ENCODE measurements around the gene PFKFB2. TPM values are rescaled to one million over a fixed set of nuclear protein-coding genes. Genes with fewer than 3 reads are reported as not detected.

The PFKFB2 gene
- total and polyA plus RNA-seq, 4 donors: 1.5 to 5.9 (median 3.0) TPM

DNA sequence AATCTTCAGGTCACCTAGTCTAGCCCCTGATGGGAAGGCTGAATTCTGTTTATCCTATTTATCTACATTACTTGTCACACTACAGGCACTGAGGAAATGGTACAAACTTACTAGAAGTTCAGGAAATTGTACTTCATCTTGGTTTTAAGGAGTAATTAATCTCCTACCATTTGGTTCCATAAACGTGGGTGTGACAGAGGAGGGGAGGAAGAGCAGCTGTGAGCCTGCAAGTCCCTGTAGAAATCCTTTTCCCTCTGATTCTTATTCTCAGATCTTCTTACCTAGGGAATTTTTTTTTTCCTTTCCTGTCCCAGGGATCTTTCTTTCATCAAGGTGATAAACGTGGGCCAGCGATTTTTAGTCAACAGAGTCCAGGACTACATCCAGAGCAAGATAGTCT is 14.1 kb downstream of the PFKFB2 start:
- no peak overlapping the region for H3K9ac ChIP-seq (ENCODE audit: low read depth in 1 of 2, low read length in 2 of 2)
- no peak overlapping the region for H3K27ac ChIP-seq (ENCODE audit: low read depth in 1 of 2, low read length in 2 of 2)
- WGBS: 73% methylated on average over 3 of the region's 3 CpGs

DNA sequence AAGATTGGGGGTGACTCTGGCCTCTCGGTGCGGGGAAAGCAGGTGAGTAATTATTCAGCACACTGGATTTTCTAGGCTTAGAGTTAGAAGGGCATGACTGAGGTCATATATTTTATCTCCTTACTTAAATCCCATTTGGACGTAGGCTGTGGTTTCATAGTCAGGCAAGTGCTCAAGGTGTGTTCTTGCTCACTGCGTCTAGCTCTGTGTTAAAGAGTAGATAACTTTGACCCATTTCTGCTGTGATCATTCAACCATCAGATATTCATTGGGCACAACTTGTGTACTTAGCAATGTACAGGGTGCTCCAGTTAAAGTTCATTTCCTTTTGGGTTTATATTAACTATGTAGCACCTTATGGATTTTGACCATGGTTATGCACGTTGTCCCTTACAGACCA is 14.6 kb downstream of the PFKFB2 start:
- no peak for TF ChIP-seq FOXA2 (IDR thresholded peaks at IDR 0.05)
- H3K27ac ChIP-seq (ENCODE audit: low read depth in 1 of 2, low read length in 2 of 2): no peak overlapping the region
- no peaks in the 10 kb centered on the region for H3K4me1 ChIP-seq (ENCODE audit: control insufficient read depth in 4 of 4, insufficient read depth in 4 of 4, low read length in 3 of 4)
- peak; percentile 26 for DNase-seq (ENCODE audit: low spot score)
- no peak overlapping the region for H3K4me3 ChIP-seq (ENCODE audit: low read depth in 1 of 3, low read length in 3 of 3)
- peaks cover 0 to 50% (median 27%) of the 10 kb centered on the region in 4 donors for H3K36me3 ChIP-seq (ENCODE audit: control insufficient read depth in 4 of 4, insufficient read depth in 3 of 4, low read depth in 1 of 4, low read length in 3 of 4)
- 86% methylated on average over 5 of the region's 5 CpGs for WGBS
- no peaks in the 10 kb centered on the region for H3K9me3 ChIP-seq (ENCODE audit: control insufficient read depth in 4 of 4, low read length in 3 of 4)
- H3K9ac ChIP-seq (ENCODE audit: low read depth in 1 of 2, low read length in 2 of 2): no peak overlapping the region
- no peaks in the 10 kb centered on the region for H3K27me3 ChIP-seq (ENCODE audit: control insufficient read depth in 4 of 4, insufficient read depth in 4 of 4, low read length in 3 of 4)

More for the DNA sequence above, 14.1 kb downstream of the PFKFB2 start:
- Histone ChIP-seq H3K27me3 (ENCODE audit: control insufficient read depth in 4 of 4, insufficient read depth in 4 of 4, low read length in 3 of 4) (no peaks in the 10 kb centered on the region), H3K4me3 (ENCODE audit: low read depth in 1 of 3, low read length in 3 of 3) (no peak overlapping the region), H3K4me1 (ENCODE audit: control insufficient read depth in 4 of 4, insufficient read depth in 4 of 4, low read length in 3 of 4) (no peaks in the 10 kb centered on the region), H3K36me3 (ENCODE audit: control insufficient read depth in 4 of 4, insufficient read depth in 3 of 4, low read depth in 1 of 4, low read length in 3 of 4) (peaks cover 0 to 50% (median 31%) of the 10 kb centered on the region in 4 donors), H3K9me3 (ENCODE audit: control insufficient read depth in 4 of 4, low read length in 3 of 4) (no peaks in the 10 kb centered on the region)
- no peak for DNase-seq (ENCODE audit: low spot score)
- no peak for TF ChIP-seq TAF1 (conservative IDR thresholded peaks at IDR 0.05)
- no peak for TF ChIP-seq RXRA (IDR thresholded peaks at IDR 0.05)
- no peak for TF ChIP-seq NR2F2 (IDR thresholded peaks at IDR 0.05)
- no peak for TF ChIP-seq GABPA (IDR thresholded peaks at IDR 0.05 in 1 of 2, conservative IDR thresholded peaks at IDR 0.05 in 1 of 2)
- no peak for TF ChIP-seq MAX (IDR thresholded peaks at IDR 0.05)
- TF ChIP-seq YY1 (IDR thresholded peaks at IDR 0.05): no peak
- TF ChIP-seq FOXA2 (IDR thresholded peaks at IDR 0.05): no peak
- no peak for TF ChIP-seq EGR1 (IDR thresholded peaks at IDR 0.05; ENCODE audit: low read depth in 2 of 2)
- no peak for TF ChIP-seq SP1 (IDR thresholded peaks at IDR 0.05)
- TF ChIP-seq ZBTB33 (IDR thresholded peaks at IDR 0.05): no peak
- TF ChIP-seq HNF4A (conservative IDR thresholded peaks at IDR 0.05): no peak
- no peak for TF ChIP-seq ATF3 (IDR thresholded peaks at IDR 0.05)

DNA sequence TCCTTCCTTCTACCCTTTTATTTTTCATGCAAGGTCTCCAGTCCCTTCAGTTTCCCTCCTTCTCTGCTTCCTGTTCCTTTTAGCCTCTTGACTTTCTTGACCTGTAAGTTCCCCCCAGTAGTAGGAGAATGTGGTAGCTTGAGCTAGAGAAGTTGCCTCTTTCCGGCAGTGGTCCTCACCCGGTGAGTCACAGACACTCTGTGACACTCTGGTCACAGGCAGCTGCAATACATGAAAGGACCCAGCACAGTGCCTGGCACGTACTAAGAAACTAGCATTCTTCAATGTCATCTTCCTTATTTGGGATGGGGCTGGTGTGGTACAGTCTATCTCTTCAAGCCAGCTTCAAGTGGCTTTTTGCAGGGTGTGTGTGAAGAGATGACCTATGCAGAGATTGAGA is 16.0 kb downstream of the PFKFB2 start:
- 91% methylated on average over 3 of the region's 3 CpGs for WGBS
- peaks cover 0 to 39% (median 21%) of the 10 kb centered on the region in 4 donors for H3K36me3 ChIP-seq (ENCODE audit: control insufficient read depth in 4 of 4, insufficient read depth in 3 of 4, low read depth in 1 of 4, low read length in 3 of 4)
- H3K4me3 ChIP-seq (ENCODE audit: low read depth in 1 of 3, low read length in 3 of 3): no peak overlapping the region
- no peak for DNase-seq (ENCODE audit: low spot score)
- no peaks in the 10 kb centered on the region for H3K27me3 ChIP-seq (ENCODE audit: control insufficient read depth in 4 of 4, insufficient read depth in 4 of 4, low read length in 3 of 4)
- H3K4me1 ChIP-seq (ENCODE audit: control insufficient read depth in 4 of 4, insufficient read depth in 4 of 4, low read length in 3 of 4): no peaks in the 10 kb centered on the region
- H3K27ac ChIP-seq (ENCODE audit: low read depth in 1 of 2, low read length in 2 of 2): no peak overlapping the region
- H3K9me3 ChIP-seq (ENCODE audit: control insufficient read depth in 4 of 4, low read length in 3 of 4): no peaks in the 10 kb centered on the region
- H3K9ac ChIP-seq (ENCODE audit: low read depth in 1 of 2, low read length in 2 of 2): no peak overlapping the region
- TF ChIP-seq YY1 (IDR thresholded peaks at IDR 0.05) (no peak), GABPA (IDR thresholded peaks at IDR 0.05 in 1 of 2, conservative IDR thresholded peaks at IDR 0.05 in 1 of 2) (no peak), HNF4G (IDR thresholded peaks at IDR 0.05) (no peak), FOXA1 (IDR thresholded peaks at IDR 0.05) (no peak), FOXA2 (IDR thresholded peaks at IDR 0.05) (no peak), TAF1 (conservative IDR thresholded peaks at IDR 0.05) (no peak), ZBTB33 (IDR thresholded peaks at IDR 0.05) (no peak), NR2F2 (IDR thresholded peaks at IDR 0.05) (no peak), ATF3 (IDR thresholded peaks at IDR 0.05) (no peak), MAX (IDR thresholded peaks at IDR 0.05) (no peak), RAD21 (IDR thresholded peaks at IDR 0.05) (no peak), RXRA (IDR thresholded peaks at IDR 0.05) (no peak), EGR1 (IDR thresholded peaks at IDR 0.05; ENCODE audit: low read depth in 2 of 2) (no peak), HNF4A (conservative IDR thresholded peaks at IDR 0.05) (no peak)
- TF ChIP-seq, protein P1, sequence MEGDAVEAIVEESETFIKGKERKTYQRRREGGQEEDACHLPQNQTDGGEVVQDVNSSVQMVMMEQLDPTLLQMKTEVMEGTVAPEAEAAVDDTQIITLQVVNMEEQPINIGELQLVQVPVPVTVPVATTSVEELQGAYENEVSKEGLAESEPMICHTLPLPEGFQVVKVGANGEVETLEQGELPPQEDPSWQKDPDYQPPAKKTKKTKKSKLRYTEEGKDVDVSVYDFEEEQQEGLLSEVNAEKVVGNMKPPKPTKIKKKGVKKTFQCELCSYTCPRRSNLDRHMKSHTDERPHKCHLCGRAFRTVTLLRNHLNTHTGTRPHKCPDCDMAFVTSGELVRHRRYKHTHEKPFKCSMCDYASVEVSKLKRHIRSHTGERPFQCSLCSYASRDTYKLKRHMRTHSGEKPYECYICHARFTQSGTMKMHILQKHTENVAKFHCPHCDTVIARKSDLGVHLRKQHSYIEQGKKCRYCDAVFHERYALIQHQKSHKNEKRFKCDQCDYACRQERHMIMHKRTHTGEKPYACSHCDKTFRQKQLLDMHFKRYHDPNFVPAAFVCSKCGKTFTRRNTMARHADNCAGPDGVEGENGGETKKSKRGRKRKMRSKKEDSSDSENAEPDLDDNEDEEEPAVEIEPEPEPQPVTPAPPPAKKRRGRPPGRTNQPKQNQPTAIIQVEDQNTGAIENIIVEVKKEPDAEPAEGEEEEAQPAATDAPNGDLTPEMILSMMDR (IDR thresholded peaks at IDR 0.05; ENCODE audit: low read depth, low read length, missing input control): no peak
